Measurements from ENCODE around the gene CCDC57. TPM values are rescaled to one million over a fixed set of nuclear protein-coding genes. Genes with fewer than 3 reads are reported as not detected.
A peak's percentile ranks its signal among the peaks of the same experiment; 100 is the strongest.

CCDC57 gene
- total and polyA plus RNA-seq, 10 donors: 28.8 to 164 (median 51.9) TPM

DNA sequence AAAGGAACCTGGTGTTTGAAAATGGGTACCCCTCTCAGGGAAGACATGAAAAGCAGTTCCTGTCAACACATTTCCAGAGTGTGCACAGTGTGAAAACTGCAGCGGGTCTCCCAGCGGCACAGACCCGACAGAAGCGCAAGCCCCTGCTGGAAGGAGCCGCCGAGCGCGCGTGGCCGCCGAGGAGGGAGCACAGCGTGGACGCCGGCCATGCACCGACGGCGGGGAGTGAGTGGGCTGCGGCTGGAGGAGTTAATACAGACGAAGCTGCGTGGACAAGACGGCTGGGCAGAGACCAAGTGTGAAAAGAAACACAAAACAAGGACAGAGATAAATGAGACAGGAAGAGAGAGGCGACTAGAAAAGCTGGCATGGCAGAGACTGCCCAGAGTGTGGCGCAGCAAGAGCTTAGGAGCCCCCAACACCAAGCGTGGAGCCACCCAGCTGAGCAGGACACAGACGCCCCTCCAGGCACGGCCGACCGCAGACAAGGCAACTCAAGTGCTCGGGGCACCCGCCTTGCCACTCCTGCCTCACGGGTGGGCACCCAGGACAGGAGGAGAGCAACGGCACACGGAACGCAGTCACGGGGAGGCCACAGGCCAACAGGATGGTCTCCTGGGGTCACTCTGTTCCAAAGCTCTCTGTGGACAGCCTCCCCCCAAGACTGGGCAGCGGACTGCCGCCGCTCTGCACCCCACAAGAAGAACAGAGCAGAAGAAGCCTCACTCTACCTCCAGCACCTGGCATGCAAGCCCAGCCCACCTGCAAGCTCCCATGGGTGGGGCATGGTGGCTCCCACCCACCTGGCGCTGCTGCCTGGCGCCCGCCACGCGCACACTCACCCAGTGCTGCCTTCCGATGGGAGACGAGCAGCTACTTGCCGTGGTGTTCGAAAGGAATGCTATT, 32.7 kb upstream of the CCDC57 start:
- Histone ChIP-seq H3K27me3 (replicated peaks in 1 of 7) (no peaks in the 10 kb centered on the region), H3K4me3 (no peak overlapping the region), H3K27ac (peak overlapping the region in 3 of 8 donors; percentile 70 to 85 (median 70)), H3K36me3 (peaks cover 20 to 99% (median 81%) of the 10 kb centered on the region in 6 donors), H3K9me3 (no peaks in the 10 kb centered on the region), H3K4me1 (peaks cover 35 to 95% (median 67%) of the 10 kb centered on the region in 6 donors)
- DNase-seq: peak; percentile 77
- 88 to 95% (median 91%) methylated on average over 39 to 47 of the region's 47 CpGs for WGBS, 5 donors
- TF ChIP-seq, protein P1, sequence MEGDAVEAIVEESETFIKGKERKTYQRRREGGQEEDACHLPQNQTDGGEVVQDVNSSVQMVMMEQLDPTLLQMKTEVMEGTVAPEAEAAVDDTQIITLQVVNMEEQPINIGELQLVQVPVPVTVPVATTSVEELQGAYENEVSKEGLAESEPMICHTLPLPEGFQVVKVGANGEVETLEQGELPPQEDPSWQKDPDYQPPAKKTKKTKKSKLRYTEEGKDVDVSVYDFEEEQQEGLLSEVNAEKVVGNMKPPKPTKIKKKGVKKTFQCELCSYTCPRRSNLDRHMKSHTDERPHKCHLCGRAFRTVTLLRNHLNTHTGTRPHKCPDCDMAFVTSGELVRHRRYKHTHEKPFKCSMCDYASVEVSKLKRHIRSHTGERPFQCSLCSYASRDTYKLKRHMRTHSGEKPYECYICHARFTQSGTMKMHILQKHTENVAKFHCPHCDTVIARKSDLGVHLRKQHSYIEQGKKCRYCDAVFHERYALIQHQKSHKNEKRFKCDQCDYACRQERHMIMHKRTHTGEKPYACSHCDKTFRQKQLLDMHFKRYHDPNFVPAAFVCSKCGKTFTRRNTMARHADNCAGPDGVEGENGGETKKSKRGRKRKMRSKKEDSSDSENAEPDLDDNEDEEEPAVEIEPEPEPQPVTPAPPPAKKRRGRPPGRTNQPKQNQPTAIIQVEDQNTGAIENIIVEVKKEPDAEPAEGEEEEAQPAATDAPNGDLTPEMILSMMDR (IDR thresholded peaks at IDR 0.05 in 8 of 11, conservative IDR thresholded peaks at IDR 0.05 in 3 of 11): no peak
- TF ChIP-seq POLR2AphosphoS5 (IDR thresholded peaks at IDR 0.05): peak; percentile 11 to 78 (median 49)
- intact Hi-C loops (cut with DNase I; ENCODE audit: low total_unique reads): no loop called here

DNA sequence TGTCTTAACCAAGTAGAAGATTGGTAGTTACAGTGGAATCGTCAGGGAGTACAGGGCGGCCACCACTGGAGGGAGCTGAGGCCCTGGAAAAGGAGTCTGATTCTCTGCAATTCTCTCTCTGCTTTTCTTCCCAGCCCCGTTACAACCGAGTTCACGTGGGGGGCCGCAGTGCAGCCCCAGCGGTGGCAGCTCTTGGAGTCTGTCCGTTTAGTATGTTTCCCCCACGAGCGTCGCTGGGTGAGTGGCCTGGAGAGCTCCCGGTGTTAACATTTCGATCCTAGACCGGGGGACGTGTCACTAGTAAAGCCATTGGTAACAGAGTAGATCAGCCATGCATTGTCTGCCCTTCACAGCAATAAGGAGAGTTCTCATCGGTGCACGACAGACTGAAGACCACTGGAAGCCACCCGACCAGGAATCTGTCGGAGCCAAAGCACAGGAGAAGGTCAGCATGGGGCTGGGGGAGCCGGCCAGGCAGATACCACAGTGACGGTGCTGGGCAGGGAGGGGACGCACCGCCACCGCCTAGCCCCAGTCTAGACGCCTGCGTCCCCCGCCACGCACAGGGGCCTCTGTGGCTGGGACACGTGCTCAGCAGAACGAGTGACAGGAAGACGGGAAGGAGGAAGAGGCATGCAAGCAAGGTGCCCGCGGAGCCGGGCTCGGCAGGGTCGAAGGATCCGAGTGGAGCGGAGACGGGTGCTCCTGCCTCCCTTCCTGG, 31.9 kb upstream of the CCDC57 start:
- TF ChIP-seq POLR2A (IDR thresholded peaks at IDR 0.05): no peak
- TF ChIP-seq, protein P1 (IDR thresholded peaks at IDR 0.05 in 8 of 11, conservative IDR thresholded peaks at IDR 0.05 in 3 of 11): peak in 8 of 11 experiments; percentile 12 to 50 (median 34)
- peak in 2 of 3 donors; percentile 46 to 78 for TF ChIP-seq POLR2AphosphoS5 (IDR thresholded peaks at IDR 0.05)
- no peaks in the 10 kb centered on the region for H3K27me3 ChIP-seq (replicated peaks in 1 of 7)
- peak; percentile 77 for DNase-seq
- peaks cover 42 to 96% (median 72%) of the 10 kb centered on the region in 6 donors for H3K4me1 ChIP-seq
- WGBS, 5 donors: 78 to 87% (median 82%) methylated on average over 39 of the region's 39 CpGs
- no peak overlapping the region for H3K4me3 ChIP-seq
- no peaks in the 10 kb centered on the region for H3K9me3 ChIP-seq
- intact Hi-C loops (cut with DNase I; ENCODE audit: low total_unique reads): no loop called here
- peaks cover 19 to 99% (median 78%) of the 10 kb centered on the region in 6 donors for H3K36me3 ChIP-seq
- peak overlapping the region in 2 of 8 donors; percentile 19 to 85 for H3K27ac ChIP-seq

DNA sequence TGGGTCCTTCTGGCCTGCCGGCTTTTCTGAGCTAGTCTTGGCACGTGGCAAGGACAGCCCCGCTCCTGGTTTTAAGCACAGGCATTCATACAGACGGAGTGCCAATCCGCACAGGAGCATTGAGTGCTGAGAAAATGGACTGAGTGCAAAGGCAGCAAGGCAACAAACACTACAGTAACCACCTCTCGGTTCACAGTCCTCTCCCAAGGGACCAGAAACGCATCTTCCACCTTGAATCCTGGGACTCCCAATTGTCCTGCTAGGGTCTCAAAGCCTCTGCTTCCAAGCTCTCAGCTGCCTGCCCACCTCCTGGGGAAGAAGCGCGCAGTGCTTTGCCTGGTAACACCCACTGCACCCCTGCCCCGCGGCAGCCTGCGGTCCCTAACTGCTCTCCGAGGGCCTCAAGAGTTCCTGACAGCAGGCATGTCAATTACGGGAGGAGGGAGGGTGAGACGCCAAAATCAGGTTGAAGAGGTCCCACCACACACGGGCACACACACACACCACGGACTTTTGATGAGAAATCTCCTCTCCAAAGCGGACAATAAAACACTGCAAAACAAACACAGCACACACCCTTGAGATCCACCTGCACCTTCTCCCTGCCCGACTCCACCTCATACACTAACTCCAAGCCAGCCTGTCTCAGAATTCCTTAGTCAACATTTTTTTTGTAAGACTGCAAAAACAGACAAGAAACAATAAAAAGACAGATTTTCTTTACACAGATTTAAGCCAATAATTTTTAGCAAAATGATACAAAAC, 31.2 kb upstream of the CCDC57 start:
- Histone ChIP-seq H3K36me3 (peaks cover 13 to 99% (median 75%) of the 10 kb centered on the region in 6 donors), H3K4me1 (peaks cover 49 to 98% (median 79%) of the 10 kb centered on the region in 6 donors), H3K27ac (peak overlapping the region in 3 of 8 donors; percentile 82 to 100 (median 85)), H3K4me3 (no peak overlapping the region), H3K27me3 (replicated peaks in 1 of 7) (no peaks in the 10 kb centered on the region), H3K9me3 (no peaks in the 10 kb centered on the region)
- no peak for TF ChIP-seq POLR2A (IDR thresholded peaks at IDR 0.05)
- TF ChIP-seq POLR2AphosphoS5 (IDR thresholded peaks at IDR 0.05): peak in 1 of 3 donors; percentile 16
- TF ChIP-seq, protein P1 (IDR thresholded peaks at IDR 0.05 in 8 of 11, conservative IDR thresholded peaks at IDR 0.05 in 3 of 11): peak in 1 of 11 experiments; percentile 23
- 88 to 97% (median 94%) methylated on average over 19 of the region's 19 CpGs for WGBS, 5 donors
- no peak for DNase-seq
- intact Hi-C loops (cut with DNase I; ENCODE audit: low total_unique reads): no loop called here
